ENCODE data around the gene ENOX1. TPM values are rescaled to one million over a fixed set of nuclear protein-coding genes. Genes with fewer than 3 reads are reported as not detected.
"Not testable (repeated sequence)": the region's sequence is repeated elsewhere in the genome, so short reads cannot be mapped to it uniquely, and the experiment has no call there.

ENOX1 gene
- polyA plus RNA-seq, 4 donors = 8.4 to 29.7 (median 12.3) TPM

DNA sequence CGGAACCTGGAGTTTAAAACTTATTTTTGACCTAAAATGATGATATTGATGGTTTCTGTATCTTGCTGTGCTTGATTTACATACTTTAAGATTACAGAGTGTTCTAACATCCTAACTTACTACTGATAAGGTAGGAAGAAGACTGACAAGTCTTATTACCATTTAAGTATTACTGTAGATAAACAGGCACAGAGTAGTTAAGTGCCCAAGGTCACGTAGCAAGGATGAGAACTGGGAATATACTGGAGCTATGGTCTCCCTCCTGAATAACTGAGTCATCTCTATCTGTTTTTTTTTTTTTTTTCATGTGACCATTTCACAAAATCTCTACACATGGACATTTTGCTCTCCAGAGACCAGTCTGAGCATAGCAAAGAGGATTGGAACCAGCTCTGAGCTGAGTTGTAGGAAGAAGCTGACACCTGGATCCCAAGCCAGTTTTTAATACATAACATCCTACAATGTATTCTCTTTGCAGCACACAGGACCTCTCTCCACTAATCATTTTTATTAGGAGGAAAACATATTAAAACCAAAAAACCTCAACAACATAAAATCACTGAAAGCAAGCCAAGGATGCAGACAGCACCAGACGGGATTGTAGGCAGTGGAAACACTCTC is 589.9 kb downstream of the ENOX1 start:
- DNase-seq (ENCODE audit: low read depth in 4 of 4, low spot score in 3 of 4) = no peak

GRCh38 chr13:43196086-43196621 is 590.6 kb downstream of the ENOX1 start:
- DNase-seq (ENCODE audit: low read depth in 4 of 4, low spot score in 3 of 4) = peak in 1 of 4 donors; percentile 9

DNA sequence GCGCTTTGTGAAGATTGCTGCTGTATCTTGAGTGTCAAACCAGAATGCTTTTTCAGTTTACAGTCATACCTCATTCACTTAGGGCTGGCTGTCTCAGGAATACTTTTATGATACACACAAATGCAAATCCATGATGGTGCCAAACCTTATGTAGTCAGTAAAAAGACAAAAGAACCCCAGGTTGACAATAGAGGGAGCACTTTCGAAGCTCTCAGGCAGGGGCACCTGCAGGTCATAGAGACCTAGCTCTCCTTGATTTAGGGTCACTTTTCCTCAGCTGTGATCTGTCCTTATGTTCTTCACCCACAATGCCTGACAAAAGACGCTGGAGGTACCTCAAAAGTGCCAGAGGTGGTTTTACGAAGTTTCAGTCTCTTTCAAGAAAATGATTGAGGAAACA is 591.2 kb downstream of the ENOX1 start:
- DNase-seq (ENCODE audit: low read depth in 4 of 4, low spot score in 3 of 4) = no peak

DNA sequence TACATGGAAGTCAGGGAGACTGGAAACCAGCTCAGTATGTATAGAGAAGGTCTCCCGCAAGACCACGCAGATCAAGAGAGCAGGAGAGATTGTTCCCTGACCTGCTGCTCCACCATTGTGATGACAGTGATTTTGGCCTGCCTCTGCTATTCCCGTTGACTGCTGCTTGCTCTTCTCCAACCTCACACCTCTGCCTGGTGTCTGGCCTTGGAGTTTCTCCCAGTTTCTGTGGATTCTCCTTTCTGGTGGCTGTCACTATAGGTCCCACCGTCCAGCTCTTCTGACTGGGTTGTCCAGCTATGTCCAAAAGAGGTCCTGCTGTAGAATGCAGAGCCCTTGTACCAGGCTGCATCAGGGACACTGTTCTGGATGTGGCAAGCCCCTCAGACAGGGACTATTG is 591.7 kb downstream of the ENOX1 start:
- DNase-seq (ENCODE audit: low read depth in 4 of 4, low spot score in 3 of 4) = no peak

GRCh38 chr13:43193789-43194420 is 592.9 kb downstream of the ENOX1 start:
- no peak for DNase-seq (ENCODE audit: low read depth in 4 of 4, low spot score in 3 of 4)

- no peak for DNase-seq (ENCODE audit: low read depth in 4 of 4, low spot score in 3 of 4)
These were observed 595.2 kb downstream of the ENOX1 start for GRCh38 chr13:43191546-43191945.

- DNase-seq (ENCODE audit: low read depth in 4 of 4, low spot score in 3 of 4) = no peak
These were observed 601.5 kb downstream of the ENOX1 start for GRCh38 chr13:43185226-43185625.

GRCh38 chr13:43180837-43181236 is 605.9 kb downstream of the ENOX1 start:
- DNase-seq (ENCODE audit: low read depth in 4 of 4, low spot score in 3 of 4) = no peak

GRCh38 chr13:43180036-43180660 is 606.6 kb downstream of the ENOX1 start:
- DNase-seq (ENCODE audit: low read depth in 4 of 4, low spot score in 3 of 4) = no peak

DNA sequence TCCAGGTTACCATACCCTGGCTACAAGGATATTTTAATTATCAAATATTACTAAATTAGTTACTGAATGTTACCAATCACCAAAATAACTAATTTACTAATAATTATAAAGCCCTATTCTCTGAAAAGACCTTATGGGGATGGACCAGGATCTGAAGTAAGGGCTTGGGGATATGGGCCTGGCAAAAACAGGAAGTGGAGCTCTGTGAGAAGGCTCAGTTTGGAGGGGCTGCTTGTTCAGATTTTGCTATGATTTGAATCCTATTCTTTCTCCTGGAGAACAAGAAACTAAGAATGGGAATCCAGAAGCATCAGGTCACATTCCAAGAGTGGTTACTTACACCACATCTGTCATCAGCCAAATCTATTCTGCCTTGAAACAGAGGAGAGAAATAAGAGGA is 615.3 kb downstream of the ENOX1 start:
- DNase-seq (ENCODE audit: low read depth in 4 of 4, low spot score in 3 of 4) = no peak

DNA sequence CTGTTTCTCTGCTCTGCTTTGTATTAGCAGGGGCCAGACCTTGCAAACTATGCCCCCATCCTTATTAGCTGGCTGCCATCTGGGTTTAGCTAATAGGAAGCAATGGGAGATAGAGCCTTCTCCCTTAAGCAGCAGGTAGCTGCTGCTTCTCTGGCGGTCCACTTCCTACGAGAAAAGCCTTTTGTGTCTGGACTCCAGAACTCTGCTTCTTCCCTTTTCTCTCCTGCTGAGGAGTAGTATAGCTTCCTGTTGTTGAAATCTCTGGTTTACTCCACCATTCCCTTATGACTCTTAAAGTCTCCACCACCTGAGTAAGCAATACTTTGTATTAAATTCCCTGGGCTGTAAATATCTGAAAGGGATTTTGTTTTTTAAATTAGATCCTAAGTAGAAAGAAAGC is 616.3 kb downstream of the ENOX1 start:
- no peak for DNase-seq (ENCODE audit: low read depth in 4 of 4, low spot score in 3 of 4)

DNA sequence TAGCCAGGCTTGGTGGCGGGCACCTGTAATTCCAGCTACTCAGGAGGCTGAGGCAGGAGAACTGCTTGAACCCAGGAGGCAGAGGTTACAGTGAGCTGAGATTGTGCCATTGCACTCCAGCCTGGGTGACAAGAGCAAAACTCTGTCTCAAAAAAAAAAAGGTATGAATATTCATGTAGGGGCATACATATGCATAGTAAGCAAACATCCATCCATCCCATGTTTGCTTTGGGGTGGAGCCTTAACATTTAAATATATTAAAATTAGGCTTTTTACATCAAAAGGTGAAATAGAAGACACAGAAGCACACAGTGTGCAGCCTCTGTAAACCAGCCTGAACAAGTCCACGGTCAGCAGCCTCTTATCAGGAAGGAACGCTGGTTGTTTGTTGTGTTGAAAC is 618.3 kb downstream of the ENOX1 start:
- not testable (repeated sequence) for DNase-seq (ENCODE audit: low read depth in 4 of 4, low spot score in 3 of 4)

- DNase-seq (ENCODE audit: low read depth in 4 of 4, low spot score in 3 of 4) = peak in 1 of 4 donors; percentile 29
These were observed 619.0 kb downstream of the ENOX1 start for GRCh38 chr13:43167731-43168130.

GRCh38 chr13:43166644-43167457 is 619.9 kb downstream of the ENOX1 start:
- no peak for DNase-seq (ENCODE audit: low read depth in 4 of 4, low spot score in 3 of 4)

Other genes starting within 250 kb of the ENOX1 start
- gene CCDC122, start 92.8 kb upstream of the ENOX1 start, polyA plus RNA-seq (ENCODE audit: insufficient read length in 4 of 4) = 10 to 100 TPM in 2 of 4 donors, 1 to 10 TPM in 2; 5.8 to 12.6 (median 10.3) TPM
- 1 to 10 TPM; 2.6 to 5.3 (median 4.4) TPM for gene LACC1, start 92.9 kb upstream of the ENOX1 start, polyA plus RNA-seq (ENCODE audit: insufficient read length in 4 of 4)

Measured in left renal pelvis (tissue), 4 donors.